Measurements from ENCODE around the gene COL11A2. TPM values are rescaled to one million over a fixed set of nuclear protein-coding genes. Genes with fewer than 3 reads are reported as not detected.

The COL11A2 gene
- total and polyA plus RNA-seq, 5 donors = 1.5 to 4.0 (median 2.9) TPM

DNA sequence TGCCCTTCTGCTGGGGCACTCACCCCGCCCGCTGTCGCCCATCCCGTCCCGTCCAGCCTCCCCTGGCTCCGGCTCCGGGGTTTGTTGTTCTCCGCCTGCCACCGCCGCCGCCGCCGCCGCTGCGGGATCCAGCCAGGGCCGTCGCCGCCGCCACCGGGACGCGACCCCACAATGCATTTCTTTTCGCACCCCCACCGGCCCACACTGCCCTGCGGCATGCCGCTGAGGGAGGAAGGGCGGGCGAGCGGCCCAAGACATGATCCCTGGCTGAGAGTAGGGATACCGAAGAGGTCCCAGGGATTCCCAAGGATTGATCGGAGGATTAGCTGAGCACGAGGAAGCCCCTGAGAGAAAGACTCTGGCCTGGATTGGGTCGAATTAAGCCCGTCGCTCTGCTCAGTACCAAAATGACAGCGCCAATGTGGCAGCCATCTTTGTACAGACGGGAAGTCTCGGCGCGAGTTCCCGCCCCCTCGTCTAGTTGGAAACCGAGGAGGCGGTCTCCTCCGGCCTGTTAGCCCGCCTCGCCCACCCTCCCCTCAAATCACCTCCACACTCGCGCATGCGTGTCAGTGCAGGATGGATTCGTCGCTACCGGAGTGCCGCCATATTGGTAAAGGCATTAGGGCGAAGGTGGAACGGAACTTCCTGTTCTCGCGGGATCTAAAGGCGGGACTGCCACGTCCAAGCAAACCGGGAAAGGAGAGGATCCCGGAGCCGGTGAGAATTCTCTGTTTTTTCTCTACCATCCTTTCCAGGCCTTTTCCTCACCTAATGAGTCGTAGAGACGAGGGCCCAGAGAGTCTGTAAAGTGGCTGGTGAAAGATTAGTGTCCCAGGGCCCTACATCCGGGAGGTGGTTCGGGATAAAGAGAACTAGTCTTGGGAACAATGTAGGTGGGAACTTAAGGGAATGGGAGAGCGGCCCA lies 8.2 kb upstream of the COL11A2 start, which contains the start of the genes RXRB and SLC39A7:
Gene RXRB, minus strand, starts transcription at position 447 of the 928 bp plus-strand sequence. Its CDS starts 189 bp downstream, at position 258.
Gene SLC39A7, plus strand, starts transcription at position 649 of the 928 bp plus-strand sequence. CDS start 379 bp downstream, outside the sequence.
- DNase-seq (peak; percentile 100), ATAC-seq (peak; percentile 90 to 91)
- Histone ChIP-seq H3K4me3 (ENCODE audit: low read length) (peak within 1 kb of the TSS; percentile 85), H3K4me1 (ENCODE audit: control insufficient read depth, insufficient read depth, low read length) (peaks cover 15% of the 10 kb centered on the region), H3K27me3 (ENCODE audit: control insufficient read depth, insufficient read depth) (no peaks in the 10 kb centered on the region), H3K27ac (ENCODE audit: low read length) (peak within 1 kb of the TSS; percentile 95), H3K9me3 (ENCODE audit: control insufficient read depth, low read length) (no peaks in the 10 kb centered on the region)
- under 1% methylated on average over 68 of the region's 68 CpGs for WGBS
- intact Hi-C loops (cut with DNase I) = no loop called here

DNA sequence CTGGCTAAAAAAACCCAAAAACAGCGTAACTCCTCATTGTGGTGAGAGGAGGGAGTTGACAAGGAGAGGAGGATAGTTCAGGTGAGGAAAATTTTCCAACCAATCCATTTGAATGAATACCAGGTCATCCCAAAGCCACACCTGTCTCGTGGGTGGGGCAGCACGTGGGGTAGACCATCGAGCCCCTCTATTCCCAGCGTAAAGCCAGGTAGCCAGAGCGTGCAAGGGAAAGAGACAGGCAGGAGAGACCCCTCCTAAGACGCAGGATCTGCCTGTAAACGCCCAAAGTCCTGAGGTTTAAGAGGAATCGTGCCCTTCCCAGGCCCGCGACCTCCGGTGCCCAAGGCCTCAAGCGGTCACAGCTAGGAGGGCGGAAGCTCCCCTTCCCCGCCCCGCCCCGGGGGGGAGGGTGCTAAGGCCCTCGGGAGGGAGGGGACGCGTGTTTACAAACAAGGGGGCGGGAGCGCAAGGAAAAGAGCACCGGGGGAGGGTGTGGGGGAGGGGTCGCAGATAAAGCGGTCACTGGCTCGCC lies 7.5 kb upstream of the COL11A2 start:
- H3K27ac ChIP-seq (ENCODE audit: low read length) = peak overlapping the region; percentile 95
- H3K4me1 ChIP-seq (ENCODE audit: control insufficient read depth, insufficient read depth, low read length) = peaks cover 9% of the 10 kb centered on the region
- H3K27me3 ChIP-seq (ENCODE audit: control insufficient read depth, insufficient read depth) = no peaks in the 10 kb centered on the region
- H3K9me3 ChIP-seq (ENCODE audit: control insufficient read depth, low read length) = no peaks in the 10 kb centered on the region
- 1% methylated on average over 26 of the region's 26 CpGs for WGBS
- intact Hi-C loops (cut with DNase I) = loop anchor here in 1 of 4 donors (5.0 kb wide), 1 partner anchor 37 kb away; no protein-coding TSS in a partner anchor
- ATAC-seq (peak; percentile 35 to 59), DNase-seq (peak; percentile 79 to 91 (median 89))
- H3K4me3 ChIP-seq (ENCODE audit: low read length) = peak overlapping the region; percentile 85

DNA sequence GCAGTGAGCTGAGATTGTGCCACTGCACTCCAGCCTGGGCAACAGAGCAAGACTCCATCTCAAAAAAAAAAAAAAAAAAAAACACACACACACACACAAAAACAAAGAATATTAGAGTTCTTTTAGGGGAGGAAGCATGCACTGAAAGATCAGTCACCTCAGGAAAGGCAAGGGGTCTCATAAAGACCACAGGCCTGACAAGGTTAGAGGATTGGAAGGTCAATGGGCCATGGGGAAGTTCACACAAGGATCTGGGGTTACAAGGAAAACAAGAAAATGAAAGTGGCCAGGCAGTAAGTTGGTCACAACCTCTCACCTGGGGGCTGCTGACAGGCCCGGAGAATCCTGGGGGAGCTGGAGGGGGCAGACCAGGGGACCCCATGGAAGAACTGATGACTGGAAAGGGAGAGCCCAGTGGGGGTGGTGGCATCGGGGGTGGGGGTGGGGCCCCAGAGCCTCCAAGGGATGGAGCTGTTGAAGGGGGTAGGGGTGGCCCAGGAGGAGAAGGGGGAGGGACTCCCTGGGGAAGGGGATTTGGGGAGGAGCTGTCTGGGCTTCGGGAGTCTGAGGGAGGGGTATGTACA lies 6.7 kb upstream of the COL11A2 start:
- no peaks in the 10 kb centered on the region for H3K9me3 ChIP-seq (ENCODE audit: control insufficient read depth, low read length)
- DNase-seq (peak in 1 of 3 donors; percentile 44), ATAC-seq (no peak)
- H3K27me3 ChIP-seq (ENCODE audit: control insufficient read depth, insufficient read depth) = no peaks in the 10 kb centered on the region
- intact Hi-C loops (cut with DNase I) = loop anchor here in 1 of 4 donors (5.0 kb wide), 1 partner anchor 37 kb away; no protein-coding TSS in a partner anchor
- peak overlapping the region; percentile 85 for H3K4me3 ChIP-seq (ENCODE audit: low read length)
- no peak overlapping the region for H3K27ac ChIP-seq (ENCODE audit: low read length)
- WGBS = 37% methylated on average over 3 of the region's 3 CpGs
- peaks cover 7% of the 10 kb centered on the region for H3K4me1 ChIP-seq (ENCODE audit: control insufficient read depth, insufficient read depth, low read length)

DNA sequence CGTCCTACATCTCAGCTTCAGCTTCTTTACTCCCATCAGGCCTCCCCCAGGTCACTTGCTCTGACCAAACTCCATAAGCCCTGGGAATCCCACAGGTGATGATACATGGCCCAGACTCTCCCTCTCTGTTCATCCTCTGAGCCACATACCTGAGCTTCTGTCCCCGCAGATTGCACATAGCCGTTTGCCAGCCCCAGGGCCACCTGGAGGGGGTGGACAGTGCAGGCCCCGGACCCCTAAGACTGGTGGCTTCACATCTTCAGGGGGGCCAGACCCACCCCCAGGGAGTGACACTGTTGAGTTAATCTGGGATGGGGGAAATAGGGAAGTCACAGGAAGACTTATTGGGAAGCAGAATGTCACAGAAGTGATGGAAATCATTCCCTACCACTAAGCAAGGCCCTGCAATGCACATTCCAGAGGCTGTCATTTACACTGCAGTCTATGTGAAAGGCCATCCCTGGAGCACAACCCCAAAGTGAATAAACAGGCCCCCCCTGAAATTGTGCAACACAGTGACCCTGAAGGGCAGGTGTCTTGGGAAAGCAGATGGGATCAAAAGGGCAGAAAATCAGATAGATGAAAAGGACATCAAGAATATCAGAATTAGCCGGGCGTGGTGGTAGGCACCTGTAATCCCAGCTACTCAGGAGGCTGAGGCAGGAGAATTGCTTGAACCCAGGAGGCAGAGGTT lies 6.0 kb upstream of the COL11A2 start:
- 70% methylated on average over 6 of the region's 6 CpGs for WGBS
- DNase-seq = peak in 1 of 3 donors; percentile 40
- Histone ChIP-seq H3K9me3 (ENCODE audit: control insufficient read depth, low read length) (no peaks in the 10 kb centered on the region), H3K27me3 (ENCODE audit: control insufficient read depth, insufficient read depth) (no peaks in the 10 kb centered on the region), H3K27ac (ENCODE audit: low read length) (no peak overlapping the region), H3K4me1 (ENCODE audit: control insufficient read depth, insufficient read depth, low read length) (peaks cover 4% of the 10 kb centered on the region), H3K4me3 (ENCODE audit: low read length) (no peak overlapping the region)
- intact Hi-C loops (cut with DNase I) = loop anchor here in 1 of 4 donors (5.0 kb wide), 1 partner anchor 36 kb away; no protein-coding TSS in a partner anchor
- ATAC-seq = no peak

DNA sequence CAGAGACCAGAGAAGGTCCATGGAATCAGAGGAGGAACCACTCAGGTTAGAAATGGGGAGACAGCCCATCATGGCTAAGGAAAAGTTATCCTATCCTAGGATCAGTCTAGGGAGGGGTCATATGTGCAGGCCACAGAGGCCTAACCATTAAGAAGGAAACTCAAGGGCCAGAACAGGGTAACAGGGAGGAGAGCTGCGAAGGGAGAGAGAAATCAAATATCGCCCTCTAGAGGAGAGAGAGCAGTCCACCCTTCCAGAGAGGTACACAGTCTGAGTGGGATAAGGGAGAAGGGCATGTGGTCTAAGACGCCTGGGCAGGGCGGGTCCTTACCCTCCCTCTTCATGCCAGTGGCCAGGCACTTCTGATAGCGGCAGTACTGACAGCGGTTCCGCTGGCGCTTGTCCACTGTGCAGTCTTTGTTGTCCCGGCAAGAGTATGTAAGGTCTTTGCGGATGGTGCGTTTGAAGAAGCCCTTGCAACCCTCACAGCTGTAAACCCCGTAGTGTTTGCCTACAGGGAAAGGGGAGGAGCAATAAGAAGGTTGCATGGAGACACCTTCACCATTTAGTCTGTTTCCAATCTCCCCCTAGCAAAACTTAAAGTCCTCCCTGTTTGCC lies 5.3 kb upstream of the COL11A2 start:
- no peaks in the 10 kb centered on the region for H3K27me3 ChIP-seq (ENCODE audit: control insufficient read depth, insufficient read depth)
- intact Hi-C loops (cut with DNase I) = loop anchor here in 1 of 4 donors (5.0 kb wide), 1 partner anchor 35 kb away; no protein-coding TSS in a partner anchor
- H3K4me3 ChIP-seq (ENCODE audit: low read length) = no peak overlapping the region
- no peaks in the 10 kb centered on the region for H3K9me3 ChIP-seq (ENCODE audit: control insufficient read depth, low read length)
- peak; percentile 10 to 22 for ATAC-seq
- DNase-seq = peak in 2 of 3 donors; percentile 72 to 73
- peaks cover 4% of the 10 kb centered on the region for H3K4me1 ChIP-seq (ENCODE audit: control insufficient read depth, insufficient read depth, low read length)
- 30% methylated on average over 12 of the region's 12 CpGs for WGBS
- no peak overlapping the region for H3K27ac ChIP-seq (ENCODE audit: low read length)

DNA sequence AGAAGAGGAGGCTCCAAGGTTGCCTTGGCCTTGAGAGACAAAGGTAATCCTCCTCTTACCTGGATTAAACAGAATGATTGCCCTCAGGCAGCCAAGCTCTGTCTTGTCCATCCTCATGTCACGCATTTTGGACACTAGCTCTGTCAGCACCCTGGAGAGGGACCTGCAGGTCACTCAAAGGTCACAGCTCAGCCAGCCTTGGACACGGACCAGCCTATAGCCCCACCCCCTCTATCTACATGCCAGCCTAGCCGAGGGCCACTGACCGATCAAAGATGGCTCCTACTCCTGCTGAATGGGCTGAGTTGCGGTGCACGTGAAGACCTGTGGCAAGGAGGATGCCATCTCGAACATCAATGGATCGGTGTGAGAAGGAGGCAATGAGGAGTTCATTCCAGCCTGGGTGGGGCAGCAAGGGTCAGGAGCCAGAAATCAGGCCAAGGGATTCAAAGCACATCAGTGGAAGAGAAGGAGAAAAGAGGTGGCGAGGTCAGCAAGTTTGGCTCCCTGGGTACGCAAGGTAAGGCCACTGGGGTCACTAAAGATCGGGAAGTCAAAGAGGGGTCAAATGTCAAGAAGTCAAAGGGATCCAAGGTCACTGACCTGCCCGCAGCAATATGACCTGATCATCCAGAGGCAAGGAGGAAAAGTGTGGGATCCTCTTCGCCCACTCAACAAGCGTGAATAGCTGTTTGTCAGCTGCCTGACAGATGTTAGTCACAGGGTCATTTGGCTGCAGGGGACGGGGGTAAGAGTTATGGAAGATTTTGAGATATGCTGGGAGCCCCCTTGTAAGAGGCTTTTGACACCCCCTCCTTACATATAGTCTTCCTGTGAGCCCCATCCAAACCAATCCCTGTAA lies 3.3 kb upstream of the COL11A2 start:
- ATAC-seq (no peak), DNase-seq (peak in 1 of 3 donors; percentile 56)
- Histone ChIP-seq H3K4me3 (ENCODE audit: low read length) (no peak overlapping the region), H3K27ac (ENCODE audit: low read length) (no peak overlapping the region), H3K27me3 (ENCODE audit: control insufficient read depth, insufficient read depth) (no peaks in the 10 kb centered on the region), H3K4me1 (ENCODE audit: control insufficient read depth, insufficient read depth, low read length) (peaks cover 3% of the 10 kb centered on the region), H3K9me3 (ENCODE audit: control insufficient read depth, low read length) (no peaks in the 10 kb centered on the region)
- WGBS = 72% methylated on average over 15 of the region's 15 CpGs
- intact Hi-C loops (cut with DNase I) = loop anchor here in 1 of 4 donors (5.0 kb wide), 1 partner anchor 33 kb away; no protein-coding TSS in a partner anchor

DNA sequence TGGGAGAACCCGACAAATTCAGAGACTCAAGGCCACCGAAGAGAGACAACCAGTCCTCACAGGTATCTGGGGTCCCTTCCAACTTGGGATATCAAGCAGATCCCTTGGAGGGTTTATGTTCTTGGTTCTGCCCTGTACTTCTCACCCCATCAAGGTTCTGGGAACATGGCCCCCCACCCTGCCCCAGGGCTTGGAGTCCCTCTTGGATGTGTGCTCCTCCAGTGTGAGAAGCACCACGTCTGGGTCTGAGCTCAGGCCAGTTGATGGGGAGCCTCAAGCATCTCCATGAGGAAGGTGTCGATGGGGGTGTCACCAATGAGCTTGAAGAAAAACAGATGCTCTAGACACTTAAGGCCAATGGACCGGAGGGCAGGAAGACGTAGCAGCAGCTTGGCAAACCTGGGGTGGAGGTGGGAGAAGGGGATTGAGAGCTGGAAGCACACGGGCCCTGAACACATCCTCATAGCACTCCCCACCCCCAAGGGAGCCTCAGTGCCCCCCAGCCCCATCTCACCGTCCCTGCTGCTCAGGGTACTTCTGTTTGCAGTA lies 2.2 kb upstream of the COL11A2 start:
- H3K27ac ChIP-seq (ENCODE audit: low read length) = no peak overlapping the region
- no peaks in the 10 kb centered on the region for H3K27me3 ChIP-seq (ENCODE audit: control insufficient read depth, insufficient read depth)
- no peaks in the 10 kb centered on the region for H3K9me3 ChIP-seq (ENCODE audit: control insufficient read depth, low read length)
- 63% methylated on average over 8 of the region's 8 CpGs for WGBS
- ATAC-seq = no peak
- H3K4me1 ChIP-seq (ENCODE audit: control insufficient read depth, insufficient read depth, low read length) = peaks cover 3% of the 10 kb centered on the region
- DNase-seq = peak in 1 of 3 donors; percentile 10
- no peak overlapping the region for H3K4me3 ChIP-seq (ENCODE audit: low read length)
- intact Hi-C loops (cut with DNase I) = no loop called here

DNA sequence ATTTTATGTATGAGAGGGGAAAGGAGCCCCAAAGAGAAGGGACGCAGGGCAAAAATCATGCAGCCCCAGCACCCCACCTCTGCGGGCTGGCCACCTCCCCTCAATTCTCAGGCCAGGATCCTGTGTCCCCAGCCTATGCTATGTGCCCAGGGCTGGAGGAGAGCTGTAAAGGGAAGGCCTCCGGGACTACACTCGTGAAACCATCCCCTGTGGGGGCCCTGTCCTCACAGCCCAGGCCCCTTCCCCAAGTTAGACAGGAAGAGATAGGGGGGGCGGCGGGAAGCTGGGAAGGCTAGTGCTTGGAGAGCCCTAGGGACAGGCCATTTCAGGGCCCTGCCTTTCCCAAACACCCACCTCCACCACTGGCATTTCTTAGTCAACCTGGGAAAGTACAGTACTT lies 1.4 kb upstream of the COL11A2 start:
- H3K27ac ChIP-seq (ENCODE audit: low read length) = no peak overlapping the region
- peaks cover 3% of the 10 kb centered on the region for H3K4me1 ChIP-seq (ENCODE audit: control insufficient read depth, insufficient read depth, low read length)

More for the DNA sequence above, 1.4 kb upstream of the COL11A2 start:
- intact Hi-C loops (cut with DNase I) = no loop called here
- WGBS = 45% methylated on average over 6 of the region's 6 CpGs
- DNase-seq (no peak), ATAC-seq (peak in 1 of 2 donors; percentile 4)
- H3K9me3 ChIP-seq (ENCODE audit: control insufficient read depth, low read length) = no peaks in the 10 kb centered on the region
- no peaks in the 10 kb centered on the region for H3K27me3 ChIP-seq (ENCODE audit: control insufficient read depth, insufficient read depth)
- no peak overlapping the region for H3K4me3 ChIP-seq (ENCODE audit: low read length)
